Ureter (tissue), 1 donor: Measurements from ENCODE around the gene ANKRD2. TPM values are rescaled to one million over a fixed set of nuclear protein-coding genes. Genes with fewer than 3 reads are reported as not detected.
A peak's percentile ranks its signal among the peaks of the same experiment; 100 is the strongest.
"Not testable (repeated sequence)": the region's sequence is repeated elsewhere in the genome, so short reads cannot be mapped to it uniquely, and the experiment has no call there.

ENCODE experiments used
- DNase-seq: peaks from one replicate; pipeline ENCODE4 v3.0.0-alpha.2; 2020; ENCODE audit warnings: low spot score
- total RNA-seq: library from RNA; stranded (reverse); gene quantifications from one replicate; pipeline ENCODE4 v1.2.4, GENCODE V29; 2023
- donor health status: DM: yes; HTN: yes; CAD: no.

ANKRD2 gene, protein sequence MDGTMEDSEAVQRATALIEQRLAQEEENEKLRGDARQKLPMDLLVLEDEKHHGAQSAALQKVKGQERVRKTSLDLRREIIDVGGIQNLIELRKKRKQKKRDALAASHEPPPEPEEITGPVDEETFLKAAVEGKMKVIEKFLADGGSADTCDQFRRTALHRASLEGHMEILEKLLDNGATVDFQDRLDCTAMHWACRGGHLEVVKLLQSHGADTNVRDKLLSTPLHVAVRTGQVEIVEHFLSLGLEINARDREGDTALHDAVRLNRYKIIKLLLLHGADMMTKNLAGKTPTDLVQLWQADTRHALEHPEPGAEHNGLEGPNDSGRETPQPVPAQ
- total RNA-seq = 1.1 TPM

- peak; percentile 86 for DNase-seq
Measured at GRCh38 chr10:97572214-97572989, at the start of gene ANKRD2. Gene ANKRD2 (plus strand): TSS chr10:97572779. CDS start chr10:97572789, 10 bp downstream.

GRCh38 chr10:97522937-97523336 lies 49.6 kb upstream of the ANKRD2 start:
- no peak for DNase-seq

- DNase-seq = no peak
Measured at GRCh38 chr10:97525086-97525485, 47.5 kb upstream of the ANKRD2 start.

GRCh38 chr10:97525683-97526110 lies 46.9 kb upstream of the ANKRD2 start:
- DNase-seq = no peak

DNA sequence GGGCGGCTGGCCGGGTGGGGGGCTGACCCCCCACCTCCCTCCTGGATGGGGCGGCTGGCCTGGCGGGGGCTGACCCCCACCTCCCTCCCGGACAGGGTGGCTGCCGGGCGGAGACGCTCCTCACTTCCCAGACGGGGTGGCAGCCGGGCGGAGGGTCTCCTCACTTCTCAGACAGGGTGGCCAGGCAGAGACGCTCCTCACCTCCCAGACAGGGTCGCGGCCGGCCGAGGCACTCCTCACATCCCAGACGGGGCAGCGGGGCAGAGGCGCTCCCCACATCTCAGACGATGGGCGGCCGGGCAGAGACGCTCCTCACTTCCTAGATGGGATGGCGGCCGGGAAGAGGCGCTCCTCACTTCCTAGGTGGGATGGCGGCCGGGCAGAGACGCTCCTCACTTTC lies 43.7 kb upstream of the ANKRD2 start:
- DNase-seq = not testable (repeated sequence)

DNA sequence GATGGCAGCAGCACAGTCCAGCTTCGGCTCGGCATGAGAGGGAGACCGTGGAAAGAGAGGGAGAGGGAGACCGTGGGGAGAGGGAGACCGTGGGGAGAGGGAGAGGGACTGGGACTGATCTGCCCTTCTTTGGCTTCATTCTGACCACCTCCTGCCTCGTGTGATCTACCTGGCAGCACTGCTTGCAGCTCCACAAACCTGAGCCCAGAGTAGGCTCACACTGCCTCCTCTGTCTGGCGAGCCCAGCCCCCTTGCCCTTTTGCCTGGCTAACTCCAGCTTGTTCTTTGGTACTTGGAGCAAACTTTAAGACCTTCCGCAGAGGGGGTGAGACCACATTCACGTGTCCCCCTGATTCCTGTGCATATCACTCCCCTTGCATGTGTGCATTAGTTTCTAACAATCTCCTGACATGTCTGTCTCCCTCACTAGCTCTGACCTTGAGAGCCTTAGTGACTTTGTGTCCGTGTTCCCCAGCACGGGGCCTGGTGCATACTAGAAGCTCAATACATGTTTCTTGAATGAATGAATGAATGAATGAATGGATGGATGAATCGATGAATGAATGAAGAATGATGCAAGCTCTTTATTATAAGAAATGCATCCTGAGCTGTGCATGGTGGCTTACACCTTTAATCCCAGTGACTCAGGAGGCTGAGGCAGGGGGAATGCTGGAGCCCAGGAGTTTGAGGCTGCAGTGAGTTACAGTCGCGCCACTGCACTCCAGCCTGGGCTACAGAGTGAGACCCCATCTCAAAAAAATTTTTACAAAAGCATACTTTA lies 42.7 kb upstream of the ANKRD2 start:
- no peak for DNase-seq

DNA sequence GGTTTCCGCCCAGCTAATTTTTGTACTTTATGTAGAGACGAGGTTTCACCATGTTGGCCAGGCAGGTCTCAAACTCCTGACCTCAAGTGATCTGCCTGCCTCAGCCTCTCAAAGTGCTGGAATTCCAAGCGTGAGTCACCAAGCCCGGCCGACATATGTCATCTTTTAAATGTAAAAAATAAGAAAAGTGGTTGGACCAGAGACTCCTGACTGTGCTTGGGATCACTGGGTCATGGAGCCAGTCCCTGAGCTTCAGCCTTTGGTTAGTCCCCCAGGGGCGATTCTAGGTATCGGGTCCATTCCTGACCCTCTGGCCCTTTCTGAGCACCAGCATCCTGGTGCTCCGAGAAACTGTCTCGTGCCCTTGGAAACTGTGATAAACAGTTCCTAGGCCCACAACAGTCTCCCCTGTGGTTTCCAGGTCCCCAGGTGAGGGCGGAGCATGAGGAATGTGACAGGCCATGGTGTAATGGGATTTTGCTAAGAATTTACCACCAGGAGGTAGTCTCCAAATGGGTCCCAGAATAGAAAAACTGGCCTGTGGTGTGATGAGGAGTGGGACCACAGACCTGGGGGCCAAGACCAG lies 41.1 kb upstream of the ANKRD2 start:
- no peak for DNase-seq

- no peak for DNase-seq
Measured at GRCh38 chr10:97532935-97533671, 39.5 kb upstream of the ANKRD2 start.

DNA sequence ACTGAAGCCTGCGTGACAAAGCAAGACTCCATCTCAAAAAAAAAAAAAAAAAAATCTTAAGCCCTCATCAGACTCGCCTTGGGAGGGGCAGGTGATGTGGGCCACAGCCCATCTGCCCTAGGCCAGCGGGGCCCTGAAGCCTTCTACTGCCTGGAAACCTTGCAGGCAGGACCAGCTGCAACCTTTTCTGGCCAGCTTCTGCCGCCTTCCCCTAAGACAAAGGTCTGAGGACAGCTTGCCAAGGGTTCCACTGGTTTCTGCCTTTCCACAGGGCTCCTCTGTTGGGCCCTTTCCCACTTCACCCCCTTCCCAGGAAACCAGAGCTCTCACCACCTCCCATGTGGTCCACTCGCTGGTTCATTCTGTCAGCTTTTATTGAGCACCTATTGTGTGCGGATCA lies 38.7 kb upstream of the ANKRD2 start:
- DNase-seq = no peak

GRCh38 chr10:97534746-97535367 lies 37.7 kb upstream of the ANKRD2 start:
- no peak for DNase-seq

GRCh38 chr10:97537186-97537869 lies 35.3 kb upstream of the ANKRD2 start:
- DNase-seq = no peak

GRCh38 chr10:97538411-97538810 lies 34.2 kb upstream of the ANKRD2 start:
- no peak for DNase-seq

- DNase-seq = no peak
Measured at GRCh38 chr10:97538839-97539238, 33.7 kb upstream of the ANKRD2 start.

DNA sequence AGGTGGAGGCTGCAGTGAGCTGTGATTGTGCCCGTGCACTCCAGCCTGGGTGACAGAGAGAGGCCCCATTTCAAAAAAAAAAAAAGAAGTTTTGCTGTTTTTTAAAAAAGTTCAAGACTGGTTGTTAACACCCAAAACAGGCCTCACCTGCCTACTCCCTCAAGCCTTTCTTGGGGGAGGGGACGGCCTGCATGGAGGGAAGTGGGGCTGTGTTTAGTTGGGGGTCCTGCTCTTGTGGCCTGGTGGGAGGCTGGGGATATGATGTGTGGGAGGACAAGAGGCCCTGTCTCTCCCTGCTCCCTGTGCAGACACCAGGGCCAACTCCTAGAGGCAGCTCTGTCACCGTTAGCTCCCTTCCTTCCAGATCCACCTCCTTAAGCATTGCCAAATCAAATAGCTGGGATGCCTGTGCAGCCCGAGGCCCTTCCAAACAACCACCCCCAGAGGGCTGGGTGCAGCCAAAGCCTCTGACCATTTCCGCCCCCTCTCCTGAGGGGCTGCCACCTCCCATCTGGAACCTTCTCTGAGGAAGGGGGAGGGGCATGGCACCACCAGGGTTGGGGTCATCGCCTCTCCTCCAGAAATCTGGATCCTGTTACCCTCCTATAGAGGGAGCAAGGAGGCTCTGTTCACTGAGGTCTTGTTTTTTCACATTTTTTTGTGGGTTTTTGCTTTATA lies 32.9 kb upstream of the ANKRD2 start:
- no peak for DNase-seq

GRCh38 chr10:97540669-97541500 lies 31.7 kb upstream of the ANKRD2 start:
- DNase-seq = no peak

DNA sequence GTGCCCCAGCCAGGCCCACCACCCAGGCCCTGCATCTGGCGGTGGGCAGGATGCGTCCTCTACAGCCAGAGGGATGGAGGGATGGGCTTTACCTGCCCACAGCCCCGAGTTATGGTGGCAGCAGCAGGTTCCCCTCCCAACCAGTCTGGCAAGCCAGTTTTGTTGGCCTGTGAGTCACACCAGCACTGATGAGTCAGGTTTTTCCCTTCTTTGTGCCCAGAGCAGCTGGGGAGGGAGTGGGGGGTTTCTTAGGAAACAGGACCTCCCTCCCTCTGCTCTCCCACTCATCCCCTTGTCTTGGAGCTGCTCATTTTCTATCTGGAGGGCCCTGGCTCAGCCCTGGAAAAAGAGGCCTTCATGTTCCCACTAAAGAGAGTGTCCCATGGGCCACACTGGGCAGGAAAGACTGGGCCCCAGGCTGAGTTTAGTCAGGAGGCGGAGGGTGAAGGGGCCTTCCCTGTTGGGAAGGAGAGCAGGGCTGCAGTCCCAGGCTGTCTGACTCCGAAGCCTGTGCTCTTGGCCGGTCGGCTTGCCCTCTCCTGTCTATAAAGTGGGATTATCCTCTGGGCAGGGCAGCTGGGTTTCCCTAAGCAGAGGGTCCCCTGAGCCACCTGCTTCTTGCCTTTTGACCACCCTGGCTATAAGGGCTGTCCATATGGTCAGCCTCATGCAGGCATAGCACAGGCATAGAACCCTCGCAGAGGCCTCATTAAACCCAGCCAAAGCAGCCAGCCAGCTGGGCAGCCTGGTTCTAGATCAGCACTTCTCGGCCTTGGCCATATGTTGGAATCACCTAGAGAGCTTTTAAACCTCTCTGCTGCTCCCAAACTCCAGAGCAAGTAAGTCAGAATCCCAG lies 30.2 kb upstream of the ANKRD2 start:
- DNase-seq = peak; percentile 82

- peak; percentile 85 for DNase-seq
Measured at GRCh38 chr10:97543025-97543546, 29.5 kb upstream of the ANKRD2 start.
